Loucy (cell line): ENCODE data around the gene CCDC141.

Experiments
- H2AFZ ChIP-seq: fragments of 200-600 bp; sonication (generic); 2 replicates; pipeline ENCODE4 v1.6.0; 2016; ENCODE audit warnings: antibody characterized with exemption, mild to moderate bottlenecking, low read length, moderate library complexity
- H3F3A ChIP-seq: fragments of 200-600 bp; 2 replicates; pipeline ENCODE4 v1.6.0; 2016; ENCODE audit warnings: antibody characterized with exemption, low read depth, mild to moderate bottlenecking
- H3K27me3 ChIP-seq: fragments of 200-600 bp; sonication (generic); 2 replicates; pipeline ENCODE4 v1.6.1; 2014; ENCODE audit warnings: low read length, mild to moderate bottlenecking; ENCODE audit not compliant: insufficient read depth, poor library complexity, severe bottlenecking
- H3K36me3 ChIP-seq: fragments of 200-600 bp; sonication (generic); 2 replicates; pipeline ENCODE4 v1.6.1; 2016; ENCODE audit warnings: low read length; ENCODE audit not compliant: insufficient read depth
- H3K4me1 ChIP-seq: fragments of 200-600 bp; sonication (generic); 2 replicates; pipeline ENCODE4 v1.5.1; 2014; ENCODE audit warnings: low read length, mild to moderate bottlenecking; ENCODE audit not compliant: insufficient read depth, poor library complexity, severe bottlenecking
- H3K4me2 ChIP-seq: fragments of 200-600 bp; sonication (generic); 2 replicates; pipeline ENCODE4 v1.6.0; 2014; ENCODE audit warnings: antibody characterized with exemption, low read length, low read depth, mild to moderate bottlenecking; ENCODE audit not compliant: poor library complexity, severe bottlenecking
- H3K4me3 ChIP-seq: fragments of 200-600 bp; sonication (generic); 2 replicates; pipeline ENCODE4 v1.5.1; 2014; ENCODE audit warnings: low read length, mild to moderate bottlenecking, mixed read lengths; ENCODE audit not compliant: poor library complexity, severe bottlenecking
- H3K79me2 ChIP-seq: fragments of 200-600 bp; sonication (generic); 2 replicates; pipeline ENCODE4 v1.6.1; 2014; ENCODE audit warnings: low read length; ENCODE audit not compliant: insufficient read depth
- H3K9ac ChIP-seq: fragments of 200-600 bp; sonication (generic); 2 replicates; pipeline ENCODE4 v1.6.0; 2014; ENCODE audit warnings: mild to moderate bottlenecking, low read depth, low read length, moderate library complexity; ENCODE audit not compliant: poor library complexity, severe bottlenecking
- H3K9me2 ChIP-seq: fragments of 200-600 bp; sonication (generic); replicated peaks from 2 replicates; pipeline ENCODE4 v1.6.1; 2016; ENCODE audit warnings: low read depth, low read length, mixed read lengths
- H3K9me3 ChIP-seq: fragments of 200-600 bp; sonication (generic); 2 replicates; pipeline ENCODE4 v1.6.1; 2014; ENCODE audit warnings: mild to moderate bottlenecking, antibody characterized with exemption, low read length, low read depth; ENCODE audit not compliant: insufficient read depth
- H4K20me1 ChIP-seq: fragments of 200-600 bp; sonication (generic); 2 replicates; pipeline ENCODE4 v1.6.0; 2014; ENCODE audit warnings: antibody characterized with exemption, low read length, mild to moderate bottlenecking; ENCODE audit not compliant: insufficient read depth, poor library complexity, severe bottlenecking
- CTCF ChIP-seq: fragments of 200-600 bp; sonication (generic); conservative IDR thresholded peaks from 2 replicates; pipeline ENCODE4 v1.5.1; 2014; ENCODE audit warnings: mild to moderate bottlenecking, antibody characterized with exemption, low read length
- EZH2phosphoT487 ChIP-seq: fragments of 200-600 bp; IDR thresholded peaks from 2 replicates; pipeline ENCODE4 v1.6.1; 2018; ENCODE audit warnings: antibody characterized with exemption, mild to moderate bottlenecking, moderate library complexity, borderline replicate concordance

The CCDC141 gene

GRCh38 chr2:178881075-178881474 lies 168.9 kb downstream of the CCDC141 start:
- no peak overlapping the region for H3K4me3 ChIP-seq
- H3K9me3 ChIP-seq = no peaks in the 10 kb centered on the region
- TF ChIP-seq CTCF (no peak), EZH2phosphoT487 (no peak)

GRCh38 chr2:178880257-178880656 lies 169.7 kb downstream of the CCDC141 start:
- H4K20me1 ChIP-seq = no peaks in the 10 kb centered on the region
- H3K9ac ChIP-seq = no peak overlapping the region
- no peaks in the 10 kb centered on the region for H3K9me2 ChIP-seq

More at GRCh38 chr2:178881075-178881474, 168.9 kb downstream of the CCDC141 start:
- H3K9me2 ChIP-seq = no peaks in the 10 kb centered on the region
- no peaks in the 10 kb centered on the region for H4K20me1 ChIP-seq
- no peaks in the 10 kb centered on the region for H3K36me3 ChIP-seq
- no peak overlapping the region for H2AFZ ChIP-seq
- no peak overlapping the region for H3K4me2 ChIP-seq
- H3K9ac ChIP-seq = no peak overlapping the region
- H3K4me1 ChIP-seq = peaks cover 13% of the 10 kb centered on the region
- H3K27me3 ChIP-seq = no peaks in the 10 kb centered on the region
- no peaks in the 10 kb centered on the region for H3F3A ChIP-seq
- no peaks in the 10 kb centered on the region for H3K79me2 ChIP-seq

GRCh38 chr2:178877874-178878273 lies 172.1 kb downstream of the CCDC141 start:
- no peak overlapping the region for H3K4me2 ChIP-seq
- no peaks in the 10 kb centered on the region for H3F3A ChIP-seq
- H3K4me3 ChIP-seq = no peak overlapping the region
- peaks cover 13% of the 10 kb centered on the region for H3K4me1 ChIP-seq
- H3K9ac ChIP-seq = no peak overlapping the region
- no peaks in the 10 kb centered on the region for H3K36me3 ChIP-seq
- peak overlapping the region; percentile 77; the same call in 1 of the 2 replicates for H2AFZ ChIP-seq
- TF ChIP-seq CTCF (no peak), EZH2phosphoT487 (no peak)
- H3K9me2 ChIP-seq = no peaks in the 10 kb centered on the region
- no peaks in the 10 kb centered on the region for H3K79me2 ChIP-seq
- H4K20me1 ChIP-seq = no peaks in the 10 kb centered on the region
- H3K27me3 ChIP-seq = no peaks in the 10 kb centered on the region
- no peaks in the 10 kb centered on the region for H3K9me3 ChIP-seq

More at GRCh38 chr2:178880257-178880656, 169.7 kb downstream of the CCDC141 start:
- TF ChIP-seq CTCF (no peak), EZH2phosphoT487 (no peak)
- Histone ChIP-seq H3K4me1 (peaks cover 13% of the 10 kb centered on the region), H2AFZ (no peak overlapping the region), H3K4me2 (no peak overlapping the region), H3K36me3 (no peaks in the 10 kb centered on the region), H3K4me3 (no peak overlapping the region), H3K27me3 (no peaks in the 10 kb centered on the region), H3K79me2 (no peaks in the 10 kb centered on the region), H3K9me3 (no peaks in the 10 kb centered on the region), H3F3A (no peaks in the 10 kb centered on the region)
